ENCODE data around the gene SYT3.
"Not testable (repeated sequence)": the region's sequence is repeated elsewhere in the genome, so short reads cannot be mapped to it uniquely, and the experiment has no call there.

Gene SYT3

DNA sequence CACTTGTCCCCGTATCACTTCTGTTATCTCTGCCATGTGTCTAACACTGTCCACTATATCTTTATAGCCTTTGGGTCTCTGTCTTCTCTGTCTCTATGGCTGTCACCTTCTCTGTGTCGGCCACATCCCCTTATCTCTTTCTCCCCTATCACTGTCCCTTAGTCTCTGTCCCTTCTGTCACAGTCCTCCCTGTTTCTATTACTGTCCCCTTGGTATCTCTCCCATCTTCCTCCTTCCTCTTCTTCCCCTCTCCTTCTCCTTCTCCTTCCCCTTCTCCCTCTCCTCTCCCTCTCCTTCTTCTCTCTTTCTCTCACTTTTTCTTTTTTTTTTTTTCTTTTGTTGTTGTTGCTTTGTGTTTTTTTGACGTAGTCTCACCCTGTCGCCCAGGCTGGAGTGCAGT, 36.7 kb downstream of the SYT3 start:
- DNase-seq (ENCODE audit: low read depth): no peak

DNA sequence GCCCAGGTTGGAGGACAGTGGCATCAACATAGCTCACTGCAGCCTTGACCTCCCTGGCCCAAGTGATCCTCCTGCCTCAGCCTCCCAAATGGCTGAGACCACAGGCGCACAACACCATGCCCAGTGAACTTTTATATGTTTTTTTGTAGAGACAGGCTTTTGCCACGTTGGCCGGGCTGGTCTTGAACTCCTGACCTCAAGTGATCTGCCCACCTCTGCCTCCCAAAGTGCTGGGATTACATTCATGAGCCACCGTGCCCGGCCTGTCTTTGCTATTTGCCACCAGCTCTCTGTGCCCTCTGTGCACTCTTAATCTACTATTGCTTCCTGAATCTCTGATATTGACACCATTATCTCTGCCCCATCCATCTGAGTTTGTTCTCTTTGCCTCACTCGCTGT, 37.2 kb downstream of the SYT3 start:
- no peak for DNase-seq (ENCODE audit: low read depth)

DNA sequence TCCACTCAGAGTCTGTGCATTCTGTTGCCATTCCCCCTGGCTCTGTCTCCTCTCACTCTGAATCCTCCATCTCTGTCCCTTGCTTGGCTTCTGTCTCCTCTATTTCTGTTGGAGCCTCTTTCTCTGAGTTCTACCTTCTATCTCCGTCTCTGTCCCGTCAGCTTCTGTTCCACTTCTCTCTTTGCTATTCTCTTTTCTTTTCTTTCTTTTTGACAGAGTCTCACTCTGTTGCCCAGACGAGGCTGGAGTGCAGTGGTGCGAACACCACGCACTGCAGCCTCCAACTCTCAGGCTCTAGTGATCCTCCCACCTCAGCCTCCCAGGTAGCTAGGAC, 37.6 kb downstream of the SYT3 start:
- no peak for DNase-seq (ENCODE audit: low read depth)

DNA sequence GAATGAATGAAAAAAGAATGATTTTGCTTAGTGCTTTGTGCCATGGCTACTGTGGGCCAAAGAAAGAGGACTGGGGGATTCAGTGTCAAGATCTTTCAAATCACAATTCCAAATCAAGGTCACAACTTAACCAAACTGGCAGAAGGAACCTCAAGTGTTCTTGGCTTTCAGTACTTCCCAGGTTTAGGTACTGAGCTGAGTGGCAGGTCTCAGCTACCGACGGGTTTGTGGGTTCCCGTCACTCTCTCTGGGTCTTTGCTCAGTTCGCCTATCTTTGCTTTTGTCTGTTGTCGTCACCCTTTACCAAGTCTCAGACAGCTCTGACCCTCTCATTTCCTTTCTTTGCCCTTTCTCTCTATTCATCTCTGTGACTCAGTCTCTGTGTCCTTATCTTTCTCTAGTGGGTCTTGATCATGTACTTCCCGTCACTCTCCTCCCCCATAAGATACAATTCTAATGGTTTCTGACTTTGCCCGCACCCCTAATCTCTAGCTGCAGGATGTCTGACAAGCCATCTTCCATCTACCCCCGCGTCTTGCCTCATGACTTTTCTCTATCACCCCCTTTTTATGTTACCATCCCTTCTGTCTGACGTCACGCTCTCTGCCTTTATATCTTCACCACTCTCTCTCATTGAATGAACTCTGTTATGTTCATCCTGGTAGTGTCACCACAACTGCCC, 38.1 kb downstream of the SYT3 start:
- DNase-seq (ENCODE audit: low read depth): no peak

DNA sequence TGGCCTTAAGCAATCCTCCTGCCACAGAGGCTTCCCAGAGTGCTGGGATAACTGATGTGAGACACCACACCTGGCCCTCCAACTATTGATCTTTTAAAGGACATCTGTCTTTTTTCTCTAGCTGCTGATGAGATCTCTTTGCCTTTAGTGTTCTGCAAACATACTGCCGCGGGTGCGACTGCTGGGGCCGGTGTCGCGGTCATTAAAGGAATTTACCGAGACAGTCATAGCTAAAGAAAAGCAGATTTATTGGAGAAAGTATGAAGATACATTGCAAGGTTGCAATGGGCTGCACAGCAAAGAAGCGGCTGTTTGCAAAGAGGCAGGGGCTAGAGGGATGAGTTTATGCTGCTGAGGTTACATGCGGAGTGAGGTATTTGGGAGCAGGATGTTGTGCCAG, 40.3 kb downstream of the SYT3 start:
- DNase-seq (ENCODE audit: low read depth): no peak

DNA sequence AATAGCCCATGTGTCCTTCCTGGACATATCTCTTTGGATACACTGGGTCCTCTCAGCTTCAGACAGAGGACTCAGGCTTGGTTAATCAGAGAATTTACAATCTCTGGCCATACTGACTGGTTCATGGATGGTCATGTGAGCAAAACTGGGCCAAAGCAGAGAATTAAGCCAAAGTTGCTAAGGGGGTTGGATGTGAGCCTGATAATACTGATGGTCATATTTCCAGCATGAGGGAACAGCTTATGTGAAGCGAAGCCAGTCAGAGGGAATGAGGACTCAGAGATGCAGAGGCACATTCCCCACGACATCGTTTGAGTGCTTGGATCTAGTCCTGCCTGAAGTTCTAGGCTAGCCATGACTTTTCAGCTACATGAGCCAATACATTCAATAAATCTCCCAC, 49.5 kb downstream of the SYT3 start:
- no peak for DNase-seq (ENCODE audit: low read depth)

DNA sequence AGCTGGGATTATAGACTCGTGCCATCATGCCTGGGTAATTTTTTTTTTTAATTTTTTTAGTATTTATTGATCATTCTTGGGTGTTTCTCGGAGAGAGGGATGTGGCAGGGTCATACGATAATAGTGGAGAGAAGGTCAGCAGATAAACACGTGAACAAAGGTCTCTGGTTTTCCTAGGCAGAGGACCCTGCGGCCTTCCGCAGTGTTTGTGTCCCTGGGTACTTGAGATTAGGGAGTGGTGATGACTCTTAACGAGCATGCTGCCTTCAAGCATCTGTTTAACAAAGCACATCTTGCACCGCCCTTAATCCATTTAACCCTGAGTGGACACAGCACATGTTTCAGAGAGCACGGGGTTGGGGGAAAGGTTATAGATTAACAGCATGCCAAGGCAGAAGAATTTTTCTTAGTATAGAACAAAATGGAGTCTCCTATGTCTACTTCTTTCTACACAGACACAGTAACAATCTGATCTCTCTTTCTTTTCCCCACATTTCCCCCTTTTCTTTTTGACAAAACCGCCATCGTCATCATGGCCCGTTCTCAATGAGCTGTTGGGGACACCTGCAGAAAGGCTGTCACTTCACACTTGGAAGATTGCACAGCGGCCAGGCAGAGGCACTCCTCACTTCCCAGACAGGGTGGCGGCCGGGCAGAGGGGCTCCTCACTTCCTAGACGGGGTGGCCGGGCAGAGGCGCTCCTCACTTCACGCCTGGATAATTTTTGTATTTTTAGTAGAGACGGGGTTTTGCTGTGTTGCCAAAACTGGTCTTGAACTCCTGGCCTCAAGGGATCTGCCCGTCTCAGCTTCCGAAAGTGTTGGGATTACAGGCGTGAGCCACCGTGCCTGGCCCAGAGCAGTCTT, 57.7 kb downstream of the SYT3 start:
- DNase-seq (ENCODE audit: low read depth): not testable (repeated sequence)

DNA sequence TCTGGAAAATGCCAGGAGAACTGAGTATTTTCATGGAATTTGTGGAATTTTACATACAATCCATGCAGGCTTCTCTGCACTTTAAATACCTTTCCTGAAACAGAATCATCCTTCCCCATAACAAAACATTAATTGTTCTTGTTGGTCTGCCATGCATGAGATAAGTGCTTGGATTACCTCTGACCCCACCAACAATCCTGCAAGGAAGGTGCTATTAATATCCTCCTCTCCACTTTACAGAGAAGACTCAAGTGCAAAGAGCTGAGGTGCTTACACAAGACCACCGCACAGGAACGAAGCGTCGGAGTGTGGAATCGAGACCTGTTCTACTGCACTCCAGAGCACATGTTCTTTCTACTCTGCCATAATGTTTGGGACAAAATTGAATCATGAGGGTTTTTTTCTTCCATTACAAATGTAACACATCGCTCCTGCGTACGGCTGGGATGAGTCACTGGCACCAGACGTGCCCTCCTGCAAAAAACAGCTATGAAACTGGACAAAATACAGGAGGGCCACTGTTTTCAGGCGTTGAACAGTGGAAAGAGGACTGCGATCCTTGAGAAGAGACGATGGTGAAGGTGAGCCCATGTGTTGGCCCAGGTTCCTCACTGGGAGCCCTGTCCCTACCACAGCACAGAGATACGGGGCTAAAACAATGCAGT, 58.6 kb downstream of the SYT3 start:
- DNase-seq (ENCODE audit: low read depth): no peak

DNA sequence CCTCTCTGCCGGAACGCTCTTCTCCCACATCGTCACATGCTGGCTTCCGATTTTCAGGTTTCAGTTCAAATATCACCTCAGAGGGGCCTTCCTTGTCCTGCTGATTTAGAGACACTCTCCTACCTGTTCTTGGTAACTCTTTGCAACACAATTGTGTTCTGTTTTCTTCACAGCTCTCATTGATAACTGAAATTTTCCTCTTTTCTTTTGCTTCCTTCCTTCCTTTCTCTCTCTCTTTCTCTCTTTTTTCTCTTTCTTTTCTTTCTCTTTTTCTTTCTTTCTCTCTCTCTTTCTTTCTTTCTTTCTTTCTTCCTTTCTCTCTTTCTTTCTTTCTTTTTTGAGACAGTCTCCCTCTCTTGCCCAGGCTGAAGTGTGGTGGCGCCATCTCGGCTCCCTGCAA, 59.4 kb downstream of the SYT3 start:
- DNase-seq (ENCODE audit: low read depth): no peak

DNA sequence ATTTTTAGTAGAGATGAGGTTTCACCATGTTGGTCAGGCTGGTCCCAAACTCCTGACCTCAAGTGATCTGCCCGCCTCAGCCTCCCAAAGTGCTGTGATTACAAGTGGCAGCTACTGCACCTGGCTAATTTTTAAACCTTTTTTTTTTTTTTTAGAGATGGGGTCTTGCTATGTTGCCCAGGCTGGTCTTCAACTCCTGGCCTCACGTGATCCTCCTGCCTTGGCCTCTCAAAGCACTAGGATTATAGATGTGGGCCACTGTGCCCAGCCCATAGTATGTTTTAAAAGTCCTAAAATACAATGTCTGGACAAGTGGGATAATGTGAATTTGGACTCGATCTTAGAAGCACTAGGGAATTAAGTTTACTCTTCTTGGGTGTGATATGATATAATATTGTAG, 62.9 kb downstream of the SYT3 start:
- not testable (repeated sequence) for DNase-seq (ENCODE audit: low read depth)

DNA sequence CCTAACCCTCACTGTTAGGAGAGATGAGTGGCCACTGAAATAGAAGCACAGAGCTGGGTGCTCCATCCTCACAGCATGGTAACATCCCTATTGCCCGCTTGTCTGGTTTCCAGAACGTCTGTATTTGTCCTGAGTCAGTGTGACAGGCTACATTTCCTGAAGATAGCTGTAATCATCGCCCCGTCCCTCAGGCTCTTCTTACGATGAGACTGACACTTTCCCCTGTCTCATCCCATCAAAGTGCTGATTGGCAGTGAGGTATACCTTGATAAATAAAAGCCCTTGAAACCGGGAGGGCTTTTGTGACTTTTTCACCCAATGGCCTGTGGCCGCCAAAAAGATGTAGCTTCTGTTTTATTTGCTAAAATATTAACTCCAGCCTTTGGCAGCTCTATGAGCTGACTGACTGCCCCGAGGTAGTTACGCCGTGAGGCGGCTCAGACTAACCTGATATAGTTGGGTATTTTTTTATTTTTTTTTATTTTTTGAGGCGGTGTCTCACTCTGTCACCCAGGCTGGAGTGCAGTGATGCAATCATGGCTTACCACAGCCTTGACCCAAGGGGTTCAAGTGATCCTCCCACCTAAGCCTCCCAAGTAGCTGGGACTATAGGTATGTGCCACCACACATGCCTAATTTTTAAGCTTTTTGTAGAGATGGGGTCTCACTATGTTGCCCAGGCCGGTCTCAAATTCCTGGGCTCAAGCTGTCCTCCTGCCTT, 65.8 kb downstream of the SYT3 start:
- DNase-seq (ENCODE audit: low read depth): no peak
